ENCODE data around the gene EHHADH.

The EHHADH gene

DNA sequence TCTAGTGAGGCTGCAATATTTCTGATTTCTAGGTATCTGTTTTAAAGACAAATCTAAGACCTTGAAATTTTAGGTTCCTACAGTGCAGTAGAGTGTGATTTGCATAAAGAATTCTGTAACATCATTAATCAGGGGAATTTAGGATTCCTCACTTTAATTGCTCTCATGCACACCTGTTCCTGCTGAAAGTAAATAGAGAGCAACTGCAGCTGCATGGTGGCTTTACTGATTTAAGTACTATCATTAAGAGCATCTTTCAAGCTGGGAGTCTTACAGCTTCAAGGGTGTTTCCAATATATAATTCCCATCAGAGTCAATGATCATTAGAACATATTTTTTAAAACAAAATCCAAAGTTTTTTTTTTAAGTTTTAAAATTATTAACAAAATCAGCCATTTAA lies 65.0 kb downstream of the EHHADH start:
- DNase-seq, result no peak

DNA sequence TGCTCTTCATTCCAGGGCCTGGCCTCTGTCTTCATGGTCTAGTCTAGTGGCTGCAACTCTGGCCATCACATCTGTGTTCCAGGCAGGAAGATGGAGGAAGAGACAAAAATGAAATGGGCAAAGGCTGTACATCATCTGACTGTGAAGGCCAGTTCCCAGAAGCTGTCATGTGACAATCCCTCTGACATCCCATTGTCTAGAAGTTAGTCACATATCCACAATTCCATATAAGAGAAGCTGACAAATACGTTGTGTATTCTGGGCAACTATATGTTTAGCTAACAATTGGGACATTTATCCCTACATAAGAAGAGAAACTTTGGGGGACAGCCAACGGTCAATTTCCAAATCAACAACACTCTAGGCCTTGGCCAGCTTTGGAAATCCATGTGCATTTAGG lies 66.5 kb downstream of the EHHADH start:
- DNase-seq, result no peak

GRCh38 chr3:185176750-185177359 lies 77.0 kb downstream of the EHHADH start:
- no peak for DNase-seq

GRCh38 chr3:185175370-185175987 lies 78.4 kb downstream of the EHHADH start:
- no peak for DNase-seq

DNA sequence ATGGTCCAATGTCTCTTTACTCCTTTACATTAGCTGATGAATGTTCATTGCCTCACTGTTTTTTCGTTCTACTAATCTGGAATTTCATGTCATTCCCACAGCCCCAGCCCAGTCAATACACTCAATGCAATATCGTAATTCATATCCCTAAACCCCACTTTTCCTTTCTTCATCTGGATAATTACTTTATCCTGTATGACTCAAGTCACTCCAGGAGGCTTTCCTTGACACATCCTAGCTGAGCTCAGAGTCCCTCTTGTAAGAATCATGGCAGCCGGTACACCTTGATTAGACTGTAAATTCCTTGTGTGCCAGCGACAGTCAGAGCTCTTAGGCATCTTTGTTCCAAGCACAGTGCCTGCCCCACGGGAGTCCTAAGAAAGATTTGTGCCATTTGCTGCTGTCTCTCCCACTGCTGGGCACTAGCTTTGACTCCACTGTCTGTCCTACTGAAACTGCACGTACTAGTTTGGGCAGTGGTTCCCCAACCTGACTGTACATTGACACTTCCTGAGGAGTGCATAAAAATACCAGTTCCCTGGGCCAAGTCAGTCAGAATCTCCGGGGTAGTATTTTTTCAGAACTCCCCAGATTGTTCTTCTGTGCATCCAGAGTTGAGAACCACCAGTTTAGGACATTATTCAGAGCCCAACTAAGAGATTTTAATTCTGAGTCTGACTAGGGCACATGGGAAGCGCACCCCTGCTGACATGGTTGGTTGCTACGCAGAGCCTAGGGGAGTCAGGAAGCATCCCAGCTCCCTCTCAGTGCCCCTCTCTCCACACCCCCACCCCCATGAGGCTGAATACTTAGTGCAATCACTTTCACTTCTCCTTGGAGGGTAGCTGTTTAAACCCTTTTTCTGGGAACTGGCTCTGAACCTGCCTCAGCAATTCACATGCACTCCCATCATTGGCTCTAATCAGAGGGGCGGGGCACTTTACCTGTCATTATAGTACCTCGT lies 81.5 kb downstream of the EHHADH start:
- no peak for DNase-seq

GRCh38 chr3:185164428-185165217 lies 89.2 kb downstream of the EHHADH start:
- no peak for DNase-seq

- no peak for DNase-seq
Measured at GRCh38 chr3:185162634-185163033, 91.2 kb downstream of the EHHADH start.

GRCh38 chr3:185161761-185162160 lies 92.1 kb downstream of the EHHADH start:
- no peak for DNase-seq

DNA sequence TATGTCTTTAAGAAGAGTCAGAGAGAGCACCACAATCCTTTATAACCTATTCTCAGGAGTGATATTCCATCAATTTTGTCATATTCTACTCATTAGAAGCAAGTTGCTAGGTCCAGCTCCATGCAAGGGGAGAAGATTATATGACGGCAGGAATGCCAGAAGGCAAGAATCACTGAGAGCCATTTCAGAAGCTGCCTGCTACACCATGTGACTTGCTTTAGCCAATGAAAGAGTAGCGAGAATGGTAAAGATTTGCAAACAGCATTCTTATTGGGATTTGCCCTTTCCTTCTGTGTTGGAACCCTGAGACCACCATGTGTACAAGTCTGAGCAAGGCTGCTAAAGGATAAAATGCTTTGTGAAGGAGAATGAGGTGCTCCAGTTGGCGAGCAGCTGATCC lies 96.5 kb downstream of the EHHADH start:
- DNase-seq, result no peak

DNA sequence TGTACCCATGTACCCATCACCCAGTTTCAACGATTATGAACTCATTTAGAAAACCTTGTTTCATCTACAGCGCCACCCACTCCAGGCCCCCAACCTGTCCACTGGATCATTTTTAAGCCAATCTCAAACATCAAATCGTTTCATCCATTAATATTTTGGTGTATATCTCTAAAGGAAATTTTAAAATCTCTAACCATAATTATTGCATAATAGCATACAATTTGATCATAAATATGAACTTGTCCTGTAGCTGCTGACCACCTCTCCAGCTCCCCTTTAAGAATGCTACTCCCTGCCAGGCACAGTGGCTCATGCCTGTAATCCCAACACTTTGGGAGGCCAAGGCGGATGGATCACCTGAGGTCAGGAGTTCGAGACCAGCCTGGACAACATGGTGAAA lies 98.2 kb downstream of the EHHADH start:
- no peak for DNase-seq

DNA sequence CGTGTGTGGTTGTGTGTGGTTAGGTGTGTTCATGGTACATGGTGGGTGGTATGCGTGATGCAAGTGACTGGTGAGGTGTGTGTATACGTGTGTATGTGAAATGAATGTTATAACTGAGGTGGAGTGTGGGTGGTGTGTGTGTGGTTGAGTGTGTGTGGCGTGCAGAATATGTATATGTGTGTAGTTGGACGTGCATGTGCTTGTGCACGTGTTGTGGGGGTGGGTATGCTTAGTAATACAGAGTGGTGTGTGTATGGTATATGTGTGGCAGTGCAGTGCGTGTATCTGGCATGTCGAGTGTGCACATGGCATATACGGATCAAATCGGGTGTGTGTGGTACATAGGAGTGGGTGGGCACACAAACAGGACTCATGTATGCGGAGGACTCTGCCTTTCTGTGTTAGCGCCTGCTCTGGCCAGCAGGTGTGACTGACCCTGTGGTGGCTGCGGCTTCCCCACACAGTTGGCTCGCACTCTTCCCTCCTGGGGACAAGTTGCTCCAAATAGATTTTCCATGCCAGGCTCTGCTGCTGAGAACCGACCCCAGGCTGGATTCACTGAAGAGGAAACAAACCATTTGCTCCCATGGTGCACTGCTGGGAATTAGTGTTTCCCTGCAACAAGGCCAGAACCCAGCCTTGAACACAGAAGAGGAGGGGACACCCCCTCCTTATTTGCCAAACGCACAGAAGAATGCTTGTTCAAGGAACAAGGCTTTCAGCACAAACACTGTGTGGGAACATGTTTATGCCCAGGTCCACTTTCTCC lies 99.8 kb downstream of the EHHADH start:
- DNase-seq, result no peak

DNA sequence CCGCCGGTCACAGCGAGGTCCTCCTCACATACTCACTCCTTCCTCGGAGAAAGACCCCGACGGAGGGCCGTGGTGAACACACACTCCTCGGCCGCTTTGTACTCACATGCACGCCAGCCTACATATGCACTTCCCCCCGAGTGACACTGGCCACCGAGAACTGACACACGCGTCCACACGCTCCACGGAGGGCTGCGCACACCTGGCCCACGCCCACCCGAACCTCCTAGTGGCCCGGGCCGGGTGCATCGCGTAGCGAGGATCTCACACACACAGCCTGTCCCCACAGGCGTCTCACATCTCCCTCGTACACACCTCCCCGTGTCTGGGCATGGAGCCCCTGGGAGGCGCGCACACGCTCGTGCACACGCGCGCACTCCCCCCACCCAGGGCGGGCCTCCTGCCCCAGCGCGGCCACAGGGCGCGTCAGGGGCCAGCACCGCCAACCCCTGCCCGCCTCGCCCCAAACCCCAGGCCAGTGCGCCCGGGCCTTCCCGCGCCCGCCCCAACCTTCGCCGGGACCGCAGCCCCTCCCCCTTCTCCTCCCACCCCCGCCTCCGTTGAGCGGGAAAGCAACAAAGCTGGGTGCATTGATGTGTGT lies 100.6 kb downstream of the EHHADH start:
- no peak for DNase-seq

GRCh38 chr3:185152410-185153170 lies 101.3 kb downstream of the EHHADH start, which contains the start of gene C3orf70:
C3orf70 (minus strand) TSS chr3:185153060; CDS start chr3:185152823, 237 bp downstream.
- DNase-seq, result no peak

GRCh38 chr3:185151964-185152409 lies 101.9 kb downstream of the EHHADH start:
- no peak for DNase-seq

DNA sequence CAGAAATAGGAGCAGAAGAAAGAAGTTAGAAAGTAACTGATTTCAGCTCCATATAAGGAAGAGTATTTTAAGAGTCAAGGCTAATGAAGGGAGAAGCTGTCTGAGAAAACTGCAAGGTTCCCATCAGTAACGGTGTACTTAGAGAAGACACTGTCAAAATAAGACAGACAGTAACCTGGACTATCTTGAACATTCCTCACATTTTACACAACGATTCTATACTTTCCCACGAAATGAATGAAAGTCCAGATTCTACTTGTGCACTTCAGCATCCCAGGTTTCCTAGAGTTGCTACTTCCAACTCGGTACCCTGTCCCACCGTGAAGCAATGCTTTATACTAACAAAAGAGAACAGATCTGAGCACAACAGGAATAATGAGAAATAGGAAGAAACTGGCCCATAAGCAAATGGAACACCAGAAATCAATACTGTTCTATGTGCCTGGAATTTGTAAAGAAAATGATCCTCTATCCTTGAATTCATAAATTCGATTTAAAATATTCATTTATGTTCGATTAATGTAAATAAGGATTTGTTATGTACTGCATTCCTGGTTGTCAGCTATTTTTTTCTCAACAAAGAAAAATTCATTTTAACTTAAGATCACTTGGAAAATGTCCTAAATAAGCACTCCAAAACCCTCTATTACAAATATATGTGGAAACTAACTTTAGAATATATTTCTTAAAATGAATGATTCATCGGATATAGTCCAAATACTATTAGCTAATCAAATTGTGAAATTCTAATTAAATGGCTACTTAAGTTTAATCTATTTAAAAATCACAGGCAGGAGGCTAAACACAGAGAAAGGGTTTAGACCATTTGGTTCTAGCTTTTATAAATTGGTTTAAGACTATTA lies 102.5 kb downstream of the EHHADH start:
- DNase-seq, result no peak

DNA sequence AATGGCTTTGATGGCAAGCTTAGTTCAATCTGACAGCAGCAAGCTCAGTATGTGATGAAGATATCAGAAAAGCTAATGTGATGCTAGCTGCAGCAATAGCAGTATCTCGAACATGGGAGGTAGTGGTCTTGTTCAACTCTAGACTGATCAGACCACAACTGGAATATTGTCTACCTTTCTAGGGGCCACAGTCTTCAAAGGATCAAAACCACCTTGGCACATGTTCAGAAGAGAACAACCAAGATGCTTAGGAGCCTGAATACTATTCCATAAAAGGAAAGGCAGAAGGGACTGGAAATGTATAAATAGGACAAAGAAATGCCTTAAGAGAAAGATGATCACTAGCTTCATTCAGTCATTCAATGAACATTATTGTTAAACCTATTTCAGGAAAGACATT lies 103.3 kb downstream of the EHHADH start:
- DNase-seq, result no peak

GRCh38 chr3:185149591-185149990 lies 104.3 kb downstream of the EHHADH start:
- no peak for DNase-seq

- no peak for DNase-seq
Measured at GRCh38 chr3:185145511-185145910, 108.3 kb downstream of the EHHADH start.

GRCh38 chr3:185144784-185145183 lies 109.1 kb downstream of the EHHADH start:
- no peak for DNase-seq

Measured in SIG-M5 (cell line).